GM21825 (cell line): ENCODE data around the gene ANKRD33B.
"Not testable (repeated sequence)": the region's sequence is repeated elsewhere in the genome, so short reads cannot be mapped to it uniquely, and the experiment has no call there.

Experiments
- ATAC-seq: cut with Tn5 transposase; IDR thresholded peaks from one replicate; pipeline ENCODE4 v1.9.1; 2021; ENCODE audit warnings: mild to moderate bottlenecking, moderate library complexity; ENCODE audit not compliant: unreplicated experiment

ANKRD33B gene

GRCh38 chr5:10591966-10592365, 28.1 kb downstream of the ANKRD33B start:
- ATAC-seq: no peak

GRCh38 chr5:10592601-10593000, 28.7 kb downstream of the ANKRD33B start:
- ATAC-seq: peak; percentile 47

DNA sequence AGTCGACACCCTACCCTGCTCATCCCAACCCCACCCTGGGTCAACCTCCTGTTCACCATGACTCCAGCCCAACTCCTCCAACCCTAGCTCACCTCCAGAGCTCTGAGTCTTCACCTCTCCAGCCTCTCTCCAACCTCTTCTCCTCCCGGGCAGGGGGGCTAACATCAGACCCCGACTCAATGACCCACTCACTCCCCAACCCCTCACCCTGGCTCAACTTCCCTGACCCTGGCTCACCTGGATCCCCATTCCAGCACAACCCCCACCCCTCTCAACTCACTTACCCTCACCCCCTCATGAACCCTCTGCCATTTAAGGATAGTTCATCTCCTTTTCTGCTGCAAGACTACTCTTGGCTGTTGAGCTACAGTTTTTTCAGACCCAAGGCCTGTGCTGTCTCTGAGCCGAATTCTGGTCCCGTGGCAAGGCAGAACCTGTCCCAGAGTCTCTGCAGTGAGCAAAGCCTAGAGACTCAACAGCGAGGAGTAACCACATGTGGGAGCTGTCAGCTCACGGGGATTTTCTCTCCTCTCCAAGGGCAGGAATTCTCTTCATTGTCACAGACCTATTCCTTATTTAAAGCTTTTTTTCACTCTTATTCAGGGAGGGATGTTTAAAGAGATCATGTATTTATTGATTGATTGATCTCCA, 29.8 kb downstream of the ANKRD33B start:
- no peak for ATAC-seq

DNA sequence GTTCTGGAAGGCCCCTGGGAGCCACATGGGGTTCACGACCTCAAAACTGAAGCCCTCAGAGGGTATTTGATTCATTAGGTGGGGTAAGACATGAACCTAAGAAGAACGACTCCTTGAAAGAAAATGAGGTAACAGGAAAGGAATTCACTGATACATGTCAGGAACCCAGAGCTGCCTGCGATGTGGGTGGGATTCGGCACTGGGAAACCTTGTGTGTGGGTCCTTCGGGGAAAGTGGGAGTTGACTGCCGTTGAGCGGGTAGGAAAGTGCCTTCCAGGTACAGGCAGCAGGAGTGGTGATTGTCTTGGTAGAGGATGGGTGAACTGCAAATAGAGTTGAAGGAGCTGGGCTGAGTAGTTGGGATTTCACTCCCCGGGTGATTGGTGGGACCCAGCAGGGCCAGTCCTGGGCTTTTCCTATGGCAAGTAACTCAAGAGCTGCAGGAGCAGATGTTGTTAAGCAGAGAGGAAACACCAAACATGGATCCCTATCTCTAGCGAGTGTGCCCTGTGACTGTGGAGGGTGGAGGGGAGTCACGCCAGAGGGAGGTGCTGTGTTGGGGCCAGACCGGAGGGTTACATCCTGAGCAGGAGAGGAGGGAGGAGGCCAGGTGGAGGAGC, 30.8 kb downstream of the ANKRD33B start:
- no peak for ATAC-seq

GRCh38 chr5:10595293-10595671, 31.4 kb downstream of the ANKRD33B start:
- ATAC-seq: no peak

DNA sequence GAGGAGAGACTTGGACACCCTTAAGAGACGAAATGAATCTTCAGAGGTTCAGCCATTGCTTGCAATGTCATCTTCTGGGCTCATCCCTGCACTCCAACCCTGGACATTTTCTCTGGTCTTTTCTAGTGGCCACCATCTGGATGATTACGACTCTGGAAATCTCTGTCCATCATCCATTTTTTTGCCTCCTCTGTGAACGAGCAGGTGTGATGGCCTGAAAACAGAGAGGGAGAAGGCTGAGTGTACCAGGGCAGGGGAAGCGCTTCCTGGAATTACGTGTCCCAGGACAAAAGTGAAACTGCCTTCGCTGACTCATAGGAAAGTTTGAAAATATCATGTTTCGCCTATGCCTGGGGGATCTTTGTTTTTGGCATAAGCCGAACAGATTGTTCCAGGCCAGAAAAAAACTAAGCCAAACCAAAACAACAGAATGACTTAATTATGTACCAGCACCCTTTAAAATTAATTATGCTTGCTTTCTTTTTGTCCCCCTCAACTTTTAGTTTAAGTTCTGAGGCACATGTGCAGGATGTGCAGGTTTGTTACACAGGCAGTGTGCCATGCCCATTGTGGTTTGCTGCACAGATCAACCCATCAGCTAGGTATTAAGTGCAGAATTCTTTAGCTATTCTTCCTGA, 31.9 kb downstream of the ANKRD33B start:
- ATAC-seq: peak; percentile 41

DNA sequence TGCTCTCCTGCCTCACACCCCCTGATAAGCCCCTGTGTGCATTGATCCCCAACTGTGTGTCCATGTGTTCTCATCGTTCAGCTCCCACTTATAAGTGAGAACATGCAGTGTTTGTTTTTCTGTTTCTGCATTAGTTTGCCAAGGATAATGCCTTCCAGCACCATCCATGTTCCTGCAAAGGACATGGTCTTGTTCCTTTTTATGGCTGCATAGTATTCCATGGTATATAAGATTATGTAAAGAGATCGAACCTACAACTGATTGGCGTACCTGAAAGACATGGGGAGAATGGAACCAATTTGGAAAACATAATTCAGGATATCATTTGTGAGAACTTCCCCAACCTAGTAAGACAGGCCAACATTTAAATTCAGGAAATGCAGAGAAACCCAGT, 32.4 kb downstream of the ANKRD33B start:
- ATAC-seq: no peak

DNA sequence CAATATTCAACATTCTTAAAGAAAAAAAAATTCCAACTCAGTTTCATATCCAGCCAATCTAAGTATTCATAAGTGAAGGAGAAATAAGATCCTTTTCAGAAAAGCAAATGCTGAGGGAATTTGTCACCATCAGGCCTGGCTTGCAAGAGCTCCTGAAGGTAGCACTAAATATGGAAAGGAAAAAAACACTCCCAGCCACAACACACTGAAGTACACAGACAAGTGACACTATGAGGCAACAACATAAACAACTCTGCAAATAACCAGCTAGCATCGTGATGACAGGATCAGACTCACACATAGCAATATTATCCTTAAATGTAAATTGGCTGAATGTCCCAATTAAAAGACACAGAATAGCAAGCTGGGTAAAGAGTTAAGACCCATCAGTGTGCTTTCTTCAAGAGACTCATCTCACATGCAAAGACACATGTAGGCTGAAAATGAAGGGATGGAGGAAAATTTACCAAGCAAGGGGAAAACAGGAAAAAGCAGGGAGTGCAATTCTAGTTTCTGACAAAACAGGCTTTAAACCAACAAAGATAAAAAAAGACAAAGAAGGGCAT, 33.1 kb downstream of the ANKRD33B start:
- no peak for ATAC-seq

DNA sequence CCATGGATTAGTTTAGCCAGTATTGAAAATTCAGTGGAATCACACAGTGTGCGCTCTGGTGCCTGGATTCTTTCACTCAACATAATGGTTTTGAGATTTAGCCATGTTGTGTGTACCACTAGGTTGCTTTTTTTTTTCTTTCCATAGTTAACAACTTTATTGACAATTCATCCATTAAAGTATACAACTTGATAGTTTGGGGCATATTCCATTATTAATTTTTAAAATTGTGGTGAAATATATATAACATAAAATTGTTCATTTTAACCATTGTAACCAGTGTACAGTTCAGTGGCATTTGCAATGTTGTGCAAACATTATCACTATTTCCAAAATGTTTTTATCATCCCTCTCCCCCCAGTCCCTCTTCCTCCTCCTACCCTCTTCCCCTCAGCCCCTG, 35.2 kb downstream of the ANKRD33B start:
- no peak for ATAC-seq

DNA sequence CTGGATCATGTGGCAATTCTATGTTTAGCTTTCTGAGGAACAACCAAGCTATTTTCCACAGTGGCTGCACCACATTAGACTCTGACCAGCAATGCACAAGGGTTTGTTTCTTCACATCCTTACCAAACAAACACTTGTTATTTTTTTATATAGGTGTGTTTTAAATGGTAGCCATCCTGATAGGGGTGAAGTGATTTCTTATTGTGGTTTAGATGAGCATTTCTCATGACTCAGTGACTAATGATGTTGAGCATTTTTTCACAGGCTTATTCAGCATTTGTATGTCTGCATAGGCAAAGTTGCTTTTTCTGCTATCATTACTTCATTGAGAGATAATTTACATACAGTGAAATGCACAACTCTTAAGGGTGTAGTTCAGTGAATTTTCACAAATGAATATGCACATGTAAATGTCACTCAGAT, 36.0 kb downstream of the ANKRD33B start:
- ATAC-seq: no peak

DNA sequence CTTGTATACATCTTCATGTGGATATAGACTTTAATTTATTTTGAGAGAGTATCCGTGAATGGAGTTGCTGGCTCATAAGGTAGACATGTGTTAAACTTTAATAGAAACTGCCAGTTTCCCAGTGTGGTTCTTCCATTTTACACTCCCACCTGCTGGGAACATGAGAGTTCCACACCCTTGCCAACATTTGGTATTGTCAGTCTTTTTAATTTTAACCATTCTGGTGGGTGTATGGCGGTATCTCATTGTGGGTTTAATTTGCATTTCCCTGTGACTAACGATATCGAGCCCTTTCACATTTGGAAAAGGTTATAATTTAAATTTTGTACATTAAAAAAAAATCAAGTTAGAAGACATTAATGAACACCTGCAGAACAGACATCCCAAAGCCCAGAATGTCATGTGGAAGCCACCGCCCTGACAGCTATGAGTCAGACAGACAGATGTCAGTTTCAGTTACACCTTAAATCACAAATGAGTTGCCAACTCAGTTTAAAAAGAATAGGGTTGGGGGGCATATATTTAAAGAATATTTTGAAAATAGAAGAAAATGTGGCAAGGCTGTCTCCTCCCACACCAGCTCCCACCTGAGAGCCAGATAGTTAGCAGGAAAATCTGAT, 36.9 kb downstream of the ANKRD33B start:
- ATAC-seq: peak; percentile 66

- ATAC-seq: peak; percentile 38
These were observed 37.6 kb downstream of the ANKRD33B start for GRCh38 chr5:10601246-10602030.

GRCh38 chr5:10602031-10602806, 38.3 kb downstream of the ANKRD33B start:
- no peak for ATAC-seq

DNA sequence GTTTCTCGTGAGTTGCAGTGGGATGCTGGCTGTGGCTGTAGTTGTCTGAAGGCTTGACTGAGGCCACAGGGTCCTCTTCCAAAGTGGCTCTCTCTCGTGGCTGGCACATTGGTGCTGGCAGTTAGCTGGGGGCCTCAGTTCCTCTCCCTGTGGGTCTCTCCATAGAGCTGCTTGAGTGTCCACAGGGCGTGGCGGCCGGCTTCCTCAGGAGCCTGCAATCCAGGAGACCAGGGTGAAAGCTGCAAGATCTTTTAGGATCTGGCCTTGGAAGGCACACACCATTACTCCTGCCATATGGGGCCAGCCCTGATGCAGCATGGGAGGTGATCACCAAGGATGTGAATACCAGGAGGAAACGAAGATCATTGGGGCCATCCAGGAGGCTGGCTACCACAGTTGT, 41.1 kb downstream of the ANKRD33B start:
- no peak for ATAC-seq

- not testable (repeated sequence) for ATAC-seq
These were observed 42.8 kb downstream of the ANKRD33B start for GRCh38 chr5:10606632-10607022.

- peak; percentile 84 for ATAC-seq
These were observed 43.3 kb downstream of the ANKRD33B start for GRCh38 chr5:10607023-10607665.

DNA sequence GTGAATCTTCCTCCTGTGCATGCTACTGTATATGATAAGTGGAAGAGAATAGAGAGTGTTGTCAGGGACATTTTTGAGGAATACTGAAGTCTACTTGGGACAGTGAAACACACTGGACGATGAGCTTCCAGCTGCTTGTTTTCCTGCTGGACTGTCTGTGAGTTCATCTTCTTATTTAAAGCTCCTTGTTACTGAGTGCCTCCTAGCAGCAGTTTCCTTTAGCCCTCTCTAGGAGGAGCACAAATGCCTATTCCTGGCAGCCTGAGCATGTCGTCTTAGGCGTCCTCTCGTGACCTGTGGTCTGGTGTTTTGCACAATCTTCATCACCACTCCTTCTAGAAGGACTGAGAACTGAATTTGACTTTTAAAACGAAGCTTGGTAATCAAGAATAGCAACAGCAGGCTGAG, 43.8 kb downstream of the ANKRD33B start:
- peak; percentile 45 for ATAC-seq

DNA sequence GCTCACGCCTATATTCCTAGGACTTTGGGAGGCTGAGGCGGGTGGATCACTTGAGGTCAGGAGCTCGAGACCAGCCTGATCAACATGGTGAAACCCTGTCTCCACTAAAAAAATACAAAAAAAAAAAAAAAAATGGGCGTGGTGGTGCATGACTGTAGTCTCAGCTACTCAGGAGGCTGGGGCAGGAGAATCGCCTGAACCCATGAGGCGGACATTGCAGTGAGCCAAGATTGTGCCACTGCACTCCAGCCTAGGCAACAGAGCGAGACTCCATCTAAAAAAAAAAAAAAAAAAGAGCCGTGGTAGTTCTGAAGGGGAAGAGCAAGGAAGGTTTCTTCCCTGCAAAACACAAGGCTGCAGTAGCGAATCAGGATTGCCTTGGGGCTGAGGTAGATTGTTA, 44.2 kb downstream of the ANKRD33B start:
- ATAC-seq: not testable (repeated sequence)

DNA sequence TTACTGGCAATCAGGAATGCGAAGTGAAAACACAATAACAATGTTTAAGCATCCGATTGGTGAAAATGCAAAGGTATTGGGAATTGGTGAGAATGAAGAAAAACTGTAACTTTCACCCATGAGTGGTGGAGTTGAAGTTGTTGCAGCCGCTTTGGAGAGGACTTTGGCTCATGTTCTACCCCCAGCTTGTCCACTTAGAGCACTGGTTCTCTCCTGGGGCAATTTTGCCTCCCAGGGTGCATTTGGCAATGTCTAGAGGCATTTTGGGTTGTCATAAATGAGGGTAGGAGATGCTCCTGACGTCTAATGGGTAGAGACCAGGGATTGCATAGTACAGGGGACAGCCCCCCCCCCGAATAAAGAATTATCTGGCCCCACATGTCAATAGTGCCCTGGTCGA, 46.2 kb downstream of the ANKRD33B start:
- ATAC-seq: no peak

DNA sequence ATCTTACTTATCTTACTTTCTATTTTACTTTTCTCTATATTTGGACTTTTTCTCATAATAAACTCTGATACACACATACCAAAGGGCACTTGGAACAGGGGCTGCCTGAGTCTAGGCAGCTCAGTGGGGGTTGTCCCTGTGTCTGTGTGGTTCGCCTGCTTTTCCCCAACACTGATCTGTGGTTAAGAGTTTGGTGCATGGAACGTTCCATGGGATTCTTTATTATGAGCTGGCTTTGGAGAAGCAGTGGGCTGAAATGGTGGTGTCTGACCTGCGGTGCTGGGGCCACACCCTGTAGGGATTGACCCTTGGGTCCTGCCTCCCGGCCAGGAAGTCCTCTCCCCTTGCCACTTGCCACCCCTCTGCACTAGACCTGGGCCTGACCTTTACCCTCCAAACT, 47.4 kb downstream of the ANKRD33B start:
- no peak for ATAC-seq
